Right lung (tissue), 5 donors: ENCODE measurements around the gene CCDC9B. TPM values are rescaled to one million over a fixed set of nuclear protein-coding genes. Genes with fewer than 3 reads are reported as not detected.

Experiments used
- DNase-seq, 2 donors: peaks; one replicate each; pipeline ENCODE4 v3.0.0-alpha.2; 2013
- polyA plus RNA-seq, 5 donors: library from polyadenylated mRNA; unstranded; fragments of 120-200 nt; gene quantifications; one replicate each; pipeline versions ENCODE4 v1.2.1 to v1.2.3, GENCODE V29; 2013; ENCODE audit warnings: inconsistent platforms in 1 of 5, low replicate concordance in 1 of 5; ENCODE audit not compliant: insufficient read length in 5 of 5, insufficient read depth in 1 of 5

CCDC9B gene
- polyA plus RNA-seq, 5 donors, result 5.1 to 9.7 (median 6.2) TPM

DNA sequence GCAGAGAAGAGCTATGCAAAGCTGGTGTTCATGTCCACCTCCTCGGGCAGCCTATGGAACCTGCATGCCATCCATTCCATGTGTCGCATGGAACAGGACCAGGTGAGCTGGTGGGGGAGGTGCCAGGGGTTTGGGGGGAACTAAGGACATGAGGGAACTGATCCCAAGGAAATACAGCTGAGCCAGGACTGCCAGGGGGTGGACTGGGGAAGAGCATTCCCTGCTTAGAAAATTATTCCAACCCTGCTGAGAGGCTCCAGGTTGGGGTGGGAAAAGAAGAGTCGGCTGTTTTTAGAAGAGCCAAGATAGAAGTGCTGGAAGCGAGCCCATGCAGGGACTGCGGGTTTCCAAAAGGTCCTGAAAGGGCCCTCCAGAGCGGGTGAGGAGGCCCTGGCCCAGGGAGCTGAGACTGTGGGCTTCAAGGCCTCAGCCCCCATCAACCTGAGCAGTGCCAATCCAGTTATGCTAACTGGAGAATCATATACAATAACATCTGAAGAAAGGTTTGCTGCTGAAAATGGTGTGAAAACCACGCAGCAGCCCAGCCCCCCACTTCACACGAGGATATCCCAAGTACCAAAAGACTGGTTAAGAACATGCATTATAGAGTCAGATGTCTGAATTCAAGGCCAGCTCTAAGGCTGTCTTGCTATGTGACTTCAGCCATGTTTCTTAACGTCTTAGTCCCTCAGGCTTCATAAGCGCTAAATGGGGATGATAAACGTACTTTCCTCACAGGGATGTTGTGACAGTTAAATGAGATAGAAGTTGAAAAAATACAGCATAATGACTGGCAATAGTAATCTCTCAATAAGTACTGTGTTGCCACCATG is 25.1 kb upstream of the CCDC9B start:
- no peak for DNase-seq

DNA sequence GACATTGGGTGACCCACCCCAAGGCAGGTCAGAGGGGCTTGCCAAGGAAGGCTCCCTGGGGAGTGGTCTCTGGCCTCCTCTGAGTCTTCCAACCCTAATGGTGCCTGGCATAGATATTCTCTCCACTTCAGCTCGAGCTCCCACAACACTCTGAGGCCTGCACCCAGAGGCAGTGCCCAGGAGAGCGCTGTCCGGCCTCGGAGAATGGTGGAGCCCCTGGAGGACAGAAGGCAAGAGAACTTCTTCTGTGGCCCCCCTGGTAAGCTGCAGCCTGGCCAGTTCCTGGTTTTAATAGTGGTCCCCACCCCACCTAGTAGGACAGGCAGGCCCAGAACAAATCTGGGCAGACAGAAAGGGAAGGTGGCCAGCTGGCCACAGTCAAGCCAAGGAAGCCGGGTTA is 24.3 kb upstream of the CCDC9B start:
- no peak for DNase-seq

DNA sequence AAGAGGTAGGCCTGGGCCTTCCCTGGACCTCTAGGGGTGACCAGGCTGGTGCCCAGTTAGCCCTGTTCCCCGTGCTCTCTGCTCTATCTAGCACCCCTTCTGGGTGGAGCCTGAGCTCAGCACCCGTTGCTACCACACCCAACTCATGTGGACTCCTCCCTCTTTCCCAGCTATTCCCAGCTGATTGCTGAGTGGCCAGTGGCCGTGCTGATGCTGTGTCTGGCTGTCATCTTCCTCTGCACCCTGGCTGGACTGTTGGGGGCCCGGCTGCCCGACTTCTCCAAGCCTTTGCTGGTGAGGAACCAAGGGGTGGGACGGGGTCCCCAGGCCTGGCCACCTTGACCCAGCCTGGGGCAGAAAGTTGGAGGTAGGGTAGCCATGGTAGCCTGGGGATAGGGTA is 23.5 kb upstream of the CCDC9B start:
- no peak for DNase-seq

DNA sequence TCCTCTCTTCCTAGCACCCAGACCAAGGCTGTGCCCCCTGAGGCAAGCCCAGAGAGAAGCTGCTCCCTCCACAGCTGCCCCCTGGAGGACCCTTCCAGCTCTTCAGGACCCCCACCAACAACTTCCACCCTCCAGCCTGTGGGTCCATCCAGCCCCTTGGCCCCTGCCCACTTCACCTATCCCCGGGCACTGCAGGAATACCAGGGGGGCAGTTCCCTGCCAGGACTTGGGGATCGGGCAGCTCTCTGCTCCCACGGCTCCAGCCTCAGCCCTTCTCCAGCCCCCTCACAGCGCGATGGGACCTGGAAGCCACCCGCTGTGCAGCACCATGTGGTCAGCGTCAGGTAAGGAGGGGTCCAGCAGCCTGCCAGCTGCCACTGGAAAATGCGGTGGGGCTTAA is 22.9 kb upstream of the CCDC9B start:
- no peak for DNase-seq

DNA sequence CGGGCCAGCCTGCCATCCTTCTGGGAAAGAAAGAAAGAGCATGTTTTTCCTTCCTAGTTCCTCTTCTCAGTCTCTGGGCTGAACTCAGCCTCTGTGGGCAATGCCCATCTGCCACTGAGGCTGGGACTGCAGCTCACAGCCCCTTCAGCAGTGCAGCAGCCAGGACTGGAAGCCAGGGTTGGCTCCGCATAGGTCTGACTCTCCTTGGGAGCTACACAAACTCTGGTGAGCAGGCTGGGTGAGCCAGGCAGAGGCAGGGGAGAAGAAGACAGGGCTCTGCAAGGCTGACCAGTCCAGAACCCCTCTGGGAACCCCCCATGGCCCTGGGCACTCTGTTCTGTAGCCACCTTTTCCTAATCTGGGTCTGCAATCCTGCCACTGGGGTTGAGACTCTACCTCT is 20.9 kb upstream of the CCDC9B start:
- no peak for DNase-seq

DNA sequence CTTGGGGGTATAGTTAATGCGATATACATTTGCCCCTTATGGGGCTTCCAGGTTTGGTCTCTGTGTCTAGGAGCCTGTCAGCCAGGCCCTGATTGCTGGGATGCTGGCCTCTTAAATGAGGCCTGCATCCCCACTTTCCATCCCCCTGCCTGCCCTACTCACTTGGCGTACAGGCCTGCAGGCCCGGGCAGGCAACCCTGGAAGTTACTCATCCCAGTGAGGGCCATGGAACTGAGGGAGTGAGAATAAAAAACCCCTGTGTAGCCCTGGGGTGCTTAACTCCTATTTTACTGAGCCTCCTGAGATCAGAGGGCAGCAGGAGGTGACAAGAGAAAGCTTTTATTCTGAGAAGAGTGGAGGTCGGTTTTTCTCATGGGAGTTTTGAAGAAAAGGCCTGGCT is 19.3 kb upstream of the CCDC9B start:
- no peak for DNase-seq

DNA sequence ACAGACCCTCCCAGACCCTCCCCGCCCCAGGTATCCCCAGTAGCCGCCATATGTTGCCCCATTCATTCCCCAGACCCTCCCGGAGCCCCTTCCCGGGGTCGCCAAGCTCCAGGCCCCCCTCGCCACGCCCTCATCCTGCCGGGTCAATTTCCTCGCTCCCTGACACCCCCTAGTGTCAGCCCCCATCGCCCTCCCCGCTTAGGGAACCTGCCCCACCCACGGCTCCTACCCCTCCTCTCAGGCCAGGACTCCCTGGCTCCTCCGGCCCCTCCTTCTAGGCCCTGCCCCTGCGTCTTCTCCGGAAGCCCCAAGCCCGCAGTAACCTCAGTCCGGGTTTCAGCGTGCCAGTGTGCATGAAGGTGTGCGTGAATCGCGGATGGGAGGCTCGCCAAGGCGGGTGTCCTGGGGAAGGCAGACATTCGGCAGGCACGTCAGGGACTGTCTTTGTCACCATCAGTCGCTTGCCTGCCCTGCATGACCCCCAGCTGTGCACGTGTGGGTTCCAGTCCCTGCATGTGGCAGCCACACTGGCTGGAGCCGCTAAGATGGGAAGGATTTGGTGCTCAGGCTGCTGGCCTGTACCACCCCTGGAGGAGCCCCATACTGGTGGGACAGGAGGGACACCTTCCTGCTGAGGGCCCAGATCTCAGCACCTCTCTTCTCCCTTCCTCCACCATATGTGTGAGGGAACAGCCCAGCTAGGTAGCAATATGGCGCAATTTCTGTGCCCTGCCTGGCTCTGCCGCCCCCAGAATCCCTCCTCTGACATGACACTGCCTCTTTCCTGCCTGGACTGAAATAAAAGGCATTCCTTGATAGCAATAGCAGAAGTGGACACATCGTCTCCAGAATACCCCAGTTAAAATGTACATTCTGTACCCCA is 18.0 kb upstream of the CCDC9B start:
- DNase-seq, result no peak

DNA sequence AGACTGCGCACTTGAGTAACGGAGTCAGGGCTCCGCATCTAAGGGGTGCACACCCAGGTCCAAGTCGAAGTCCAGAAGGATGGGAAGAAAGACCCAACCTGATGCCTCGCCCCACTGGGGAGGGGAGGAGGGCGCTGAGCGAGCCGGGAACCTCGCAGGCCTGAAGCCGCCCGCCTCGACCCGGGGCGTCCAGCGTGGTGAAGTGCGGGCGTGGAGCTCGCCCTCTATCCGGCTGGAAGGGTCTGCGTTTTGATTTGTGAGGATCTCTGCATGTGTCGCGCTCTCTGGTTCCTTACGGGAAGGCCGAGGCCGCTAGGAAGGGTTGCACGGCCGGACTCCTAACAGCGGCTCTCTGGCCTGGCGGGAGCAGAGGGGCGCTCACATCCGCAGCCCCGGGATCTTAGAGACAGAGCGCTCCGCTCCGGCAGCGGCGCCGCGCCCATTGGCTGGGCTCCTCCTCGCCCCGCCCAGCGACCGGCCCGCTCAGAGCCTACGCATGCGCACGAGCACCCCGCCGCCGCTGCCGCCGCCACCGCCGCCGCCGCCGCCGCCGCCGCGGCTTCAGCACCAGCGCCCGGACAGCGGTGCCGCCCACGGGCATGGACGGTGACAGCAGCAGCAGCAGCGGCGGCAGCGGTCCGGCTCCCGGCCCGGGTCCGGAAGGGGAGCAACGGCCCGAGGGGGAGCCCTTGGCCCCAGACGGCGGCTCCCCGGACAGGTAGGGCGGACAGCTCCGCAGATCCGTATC is 17.2 kb upstream of the CCDC9B start, which contains the start of gene DISP2:
DISP2 (plus strand) TSS at position 497 of the 748 bp plus-strand sequence; CDS start at position 600, 103 bp downstream.
- DNase-seq, result peak; percentile 81 to 82

DNA sequence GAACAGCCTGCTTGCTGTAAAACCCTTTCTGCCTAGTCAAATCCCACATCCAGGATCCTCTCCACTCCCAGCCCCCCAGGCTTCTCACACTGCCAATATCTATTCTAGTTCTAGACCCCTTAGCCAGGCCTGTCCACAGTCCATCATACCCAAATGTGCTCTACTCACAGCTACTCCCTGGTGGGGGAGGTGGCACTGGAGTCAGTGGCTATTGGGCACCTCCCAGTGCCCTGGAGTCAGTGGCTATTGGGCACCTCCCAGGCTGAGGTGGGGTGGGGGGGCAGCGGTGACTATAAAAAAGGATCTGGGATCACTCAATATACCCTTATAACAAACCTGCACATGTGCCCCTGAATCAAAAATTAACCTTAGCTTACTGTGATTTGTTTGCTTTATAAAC is 16.5 kb upstream of the CCDC9B start:
- no peak for DNase-seq

DNA sequence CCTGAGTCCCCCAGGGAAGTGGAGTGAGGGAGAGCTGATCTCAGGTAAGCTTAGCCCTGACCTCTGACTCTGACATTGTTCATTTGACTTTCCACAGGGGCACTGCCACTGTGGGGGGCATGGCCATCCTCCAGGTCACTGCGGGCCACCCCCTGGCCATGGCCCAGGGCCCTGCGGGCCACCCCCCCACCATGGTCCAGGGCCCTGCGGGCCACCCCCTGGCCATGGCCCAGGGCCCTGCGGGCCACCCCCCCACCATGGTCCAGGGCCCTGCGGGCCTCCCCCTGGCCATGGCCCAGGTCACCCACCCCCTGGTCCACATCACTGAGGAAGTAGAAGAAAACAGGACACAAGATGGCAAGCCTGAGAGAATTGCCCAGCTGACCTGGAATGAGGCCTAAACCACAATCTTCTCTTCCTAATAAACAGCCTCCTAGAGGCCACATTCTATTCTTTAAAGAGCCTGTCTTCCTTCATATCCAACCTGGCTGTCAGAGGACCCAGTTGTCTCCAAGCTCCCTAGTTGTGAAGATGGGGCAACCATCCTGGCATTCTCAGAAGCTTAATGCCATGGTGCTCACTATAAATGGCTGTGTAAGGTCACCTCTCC is 15.3 kb upstream of the CCDC9B start:
- DNase-seq, result no peak

DNA sequence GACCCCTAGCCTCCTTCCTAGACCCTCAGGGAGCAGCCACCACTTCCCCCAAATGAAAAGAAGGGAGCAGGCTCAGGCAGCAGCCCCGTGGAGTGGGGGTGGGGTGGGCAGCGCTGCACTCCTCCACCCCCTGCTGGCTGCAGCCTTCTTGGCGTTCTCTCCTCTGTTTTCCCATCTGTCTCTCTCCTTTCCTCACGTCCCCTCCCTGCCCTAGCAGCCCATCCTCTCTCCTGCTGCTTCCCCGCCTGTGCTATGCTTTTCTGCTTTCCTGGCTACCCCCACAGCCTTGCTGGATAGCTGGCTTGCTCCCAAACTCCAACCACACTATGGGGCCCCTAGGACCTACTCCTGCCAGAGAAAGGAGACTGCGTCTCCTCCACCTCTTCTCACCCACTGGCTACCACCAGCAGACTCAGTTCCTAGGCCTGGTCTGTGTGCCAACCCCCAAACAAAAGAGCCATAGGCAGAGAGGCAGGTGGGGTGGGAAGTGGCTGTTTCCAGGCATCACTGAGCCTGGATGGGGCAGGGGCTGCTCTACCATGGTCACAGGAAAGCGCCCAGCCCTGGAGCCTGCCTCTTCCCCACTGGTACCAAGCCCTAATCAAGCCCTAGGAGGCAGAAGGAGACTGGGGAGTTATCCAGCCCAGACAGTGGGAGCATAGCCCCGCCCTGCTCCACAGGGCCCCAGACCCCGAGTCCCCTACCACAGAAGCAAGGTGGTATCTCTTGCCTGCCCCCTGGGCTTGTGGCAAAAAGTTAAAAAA is 13.9 kb upstream of the CCDC9B start:
- no peak for DNase-seq

DNA sequence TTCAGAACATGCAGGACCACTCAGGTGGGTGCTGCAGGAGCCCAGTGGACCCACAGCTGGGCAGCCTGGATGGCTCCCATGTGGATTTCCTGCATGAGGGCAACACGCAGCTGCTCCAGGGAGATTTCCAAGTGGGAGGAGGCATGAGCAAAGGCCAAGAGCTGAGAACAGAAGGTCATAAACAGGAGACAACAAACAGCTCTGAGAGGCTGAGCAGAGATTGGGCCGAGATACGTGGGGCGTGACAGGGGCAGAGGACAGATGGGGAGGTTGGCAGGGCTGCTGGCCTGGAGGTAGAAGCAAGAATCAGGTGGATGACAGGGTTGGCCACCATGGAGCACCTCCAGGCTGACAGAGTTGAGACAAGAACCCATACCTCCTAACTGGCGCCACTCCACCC is 13.0 kb upstream of the CCDC9B start:
- no peak for DNase-seq

DNA sequence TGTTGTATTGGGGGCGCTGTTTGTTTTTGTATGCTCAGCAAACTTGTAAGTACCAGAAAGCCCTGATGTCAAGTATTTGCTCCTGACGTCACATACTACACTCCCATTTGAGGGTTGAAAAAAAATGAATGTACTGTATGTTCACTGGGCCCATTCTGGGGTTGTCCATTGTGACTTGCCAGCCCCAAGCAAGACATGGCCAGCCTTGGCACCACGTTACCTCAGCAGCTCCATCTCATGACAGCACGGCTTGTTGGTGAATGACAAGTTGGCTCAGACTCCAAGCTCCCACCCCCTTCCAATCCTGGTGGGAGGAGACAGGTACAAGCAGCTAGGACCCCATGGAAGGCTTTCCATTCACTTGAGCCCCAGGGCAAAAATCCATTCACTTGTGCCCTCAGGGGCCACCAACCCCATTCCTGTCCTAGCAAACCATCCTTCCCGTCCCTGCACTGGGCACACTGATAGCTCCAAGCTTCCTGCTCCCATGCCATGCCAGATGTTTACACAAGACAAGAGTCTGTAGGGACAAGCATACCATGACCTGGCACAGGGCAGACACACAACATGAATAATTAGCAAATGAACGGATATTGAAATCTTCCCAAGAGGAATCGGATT is 11.7 kb upstream of the CCDC9B start:
- no peak for DNase-seq

DNA sequence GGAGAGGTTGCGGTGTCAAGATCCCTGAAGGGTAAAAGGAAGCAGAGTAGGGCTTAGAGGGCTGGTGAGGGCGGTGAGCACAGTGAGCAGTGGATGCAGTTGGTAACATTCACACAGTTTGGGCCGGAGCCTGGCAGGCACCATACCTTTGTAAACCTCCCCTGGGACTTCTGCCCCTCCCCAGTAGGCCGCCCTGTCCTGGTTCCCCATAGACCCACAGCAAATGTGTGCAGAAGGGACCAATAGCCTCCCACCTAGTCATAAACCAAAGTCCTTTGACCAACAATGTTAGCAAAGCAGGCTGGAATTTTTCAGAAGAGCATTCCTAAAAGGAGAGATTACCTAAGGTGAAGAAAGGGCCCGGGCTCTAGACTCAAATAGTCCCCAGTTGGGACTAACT is 8.4 kb upstream of the CCDC9B start:
- no peak for DNase-seq

DNA sequence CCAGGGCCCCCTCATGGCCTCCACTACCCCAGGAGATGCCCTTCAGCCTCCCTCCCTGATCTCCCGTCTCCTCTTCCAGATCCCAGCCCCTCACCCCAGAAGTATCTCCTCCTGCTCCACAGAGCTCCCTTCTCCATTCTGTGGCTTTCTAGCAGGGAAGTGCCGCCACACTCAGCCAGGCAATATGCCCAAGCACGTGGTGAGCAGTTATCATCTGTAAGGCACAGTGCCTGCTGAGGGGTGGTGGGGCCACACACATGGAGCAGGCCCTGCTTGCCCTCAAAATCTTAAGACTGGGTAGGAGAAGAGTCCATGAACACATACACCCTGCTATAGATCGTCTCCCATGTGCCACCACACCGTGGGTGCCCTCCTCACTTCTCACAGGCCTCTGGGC is 7.7 kb upstream of the CCDC9B start:
- no peak for DNase-seq

DNA sequence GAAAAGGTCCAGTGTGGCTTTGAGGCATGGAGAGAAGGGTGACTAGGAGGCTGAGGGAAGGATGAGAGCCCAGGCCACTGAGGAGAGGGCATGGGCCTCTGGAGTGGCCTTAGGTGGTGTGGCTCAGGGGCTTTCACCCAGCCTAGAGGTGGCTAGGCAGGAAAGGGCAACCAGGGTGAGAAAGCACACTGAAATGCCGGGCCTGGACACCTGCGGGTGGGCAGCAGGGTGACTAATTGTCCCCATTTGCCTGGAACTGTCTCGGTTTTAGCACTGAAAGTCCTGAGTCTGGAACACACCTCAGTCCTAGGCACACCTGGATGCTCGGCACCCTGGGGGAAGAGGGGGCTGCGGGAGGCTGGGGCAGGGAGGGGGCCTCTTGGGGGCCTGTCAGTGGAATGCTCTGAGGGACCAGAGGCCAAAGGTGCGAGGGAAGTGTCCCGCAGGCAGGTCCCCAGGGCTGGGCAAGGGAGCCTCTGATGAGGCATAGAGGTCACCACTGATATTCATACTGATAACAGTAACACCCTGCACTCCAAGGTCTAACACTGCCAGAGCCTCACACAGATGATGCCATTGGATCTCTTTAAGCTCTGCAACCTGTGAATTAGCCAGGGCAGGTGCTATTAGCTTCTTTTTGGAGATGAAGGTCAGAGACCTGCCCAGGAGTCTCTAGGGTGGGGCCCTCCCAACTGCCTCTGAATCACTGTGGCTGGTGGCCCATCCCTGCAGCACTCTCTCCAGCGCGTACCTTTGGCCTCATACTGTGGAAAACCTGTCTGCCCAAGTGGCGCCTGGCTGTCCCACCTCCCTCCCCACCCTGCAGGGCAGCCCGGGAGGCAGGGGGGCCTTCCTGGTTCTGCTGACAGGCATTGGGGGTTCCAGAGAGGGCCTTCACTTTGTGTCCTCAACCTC is 7.1 kb upstream of the CCDC9B start:
- DNase-seq, result no peak

DNA sequence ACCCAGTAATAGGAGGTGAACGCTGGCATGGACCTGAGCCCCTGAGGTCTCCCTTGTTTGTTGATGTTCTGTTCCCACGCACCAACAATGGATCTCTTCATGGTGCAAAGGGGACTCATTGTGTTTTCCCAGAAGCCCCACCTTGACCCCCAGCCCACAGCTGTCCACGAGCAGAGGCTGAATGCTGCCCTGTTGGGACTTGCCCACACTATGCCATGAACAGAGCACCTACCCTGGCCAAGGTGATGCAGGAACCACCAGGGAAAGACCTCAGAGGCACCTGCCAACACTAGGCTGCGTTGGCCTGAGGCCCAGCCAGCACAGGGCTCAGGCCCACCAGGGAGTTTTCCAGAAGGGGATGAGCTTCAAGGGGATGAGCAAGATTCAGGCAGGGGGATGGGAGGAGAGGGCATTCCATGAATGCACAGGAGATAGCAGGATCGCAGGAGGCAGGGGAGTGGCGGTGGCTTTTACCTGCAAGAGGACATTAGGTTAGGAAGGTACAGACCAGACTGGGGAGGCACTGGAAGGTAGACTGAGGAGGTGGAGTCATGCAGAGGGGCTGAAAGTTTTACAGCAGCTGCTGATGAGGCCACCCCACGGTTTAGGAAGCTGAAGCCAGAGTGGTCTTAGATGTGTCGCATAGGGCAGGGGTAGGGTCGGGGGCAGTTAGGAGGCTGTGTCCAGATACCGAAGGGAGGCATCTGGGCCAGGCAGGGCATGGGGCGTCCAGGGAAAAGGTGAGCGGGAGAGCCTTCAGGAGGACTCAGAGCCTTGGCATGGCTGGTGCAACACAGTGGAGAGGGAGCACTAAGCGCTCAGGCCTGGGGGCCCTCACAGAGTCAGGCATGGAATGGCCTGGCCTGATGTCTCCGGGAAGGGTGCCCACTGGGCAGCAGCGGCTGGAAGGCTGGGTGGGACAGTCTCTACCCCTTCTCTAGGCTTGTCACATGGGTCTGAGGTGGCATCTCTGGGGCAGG is 6.1 kb upstream of the CCDC9B start:
- DNase-seq, result no peak
